ENCODE results near the gene FARP1. TPM values are rescaled to one million over a fixed set of nuclear protein-coding genes. Genes with fewer than 3 reads are reported as not detected.

The FARP1 gene
- total RNA-seq, 1 donor from 2014 or later, result 86.7 TPM

DNA sequence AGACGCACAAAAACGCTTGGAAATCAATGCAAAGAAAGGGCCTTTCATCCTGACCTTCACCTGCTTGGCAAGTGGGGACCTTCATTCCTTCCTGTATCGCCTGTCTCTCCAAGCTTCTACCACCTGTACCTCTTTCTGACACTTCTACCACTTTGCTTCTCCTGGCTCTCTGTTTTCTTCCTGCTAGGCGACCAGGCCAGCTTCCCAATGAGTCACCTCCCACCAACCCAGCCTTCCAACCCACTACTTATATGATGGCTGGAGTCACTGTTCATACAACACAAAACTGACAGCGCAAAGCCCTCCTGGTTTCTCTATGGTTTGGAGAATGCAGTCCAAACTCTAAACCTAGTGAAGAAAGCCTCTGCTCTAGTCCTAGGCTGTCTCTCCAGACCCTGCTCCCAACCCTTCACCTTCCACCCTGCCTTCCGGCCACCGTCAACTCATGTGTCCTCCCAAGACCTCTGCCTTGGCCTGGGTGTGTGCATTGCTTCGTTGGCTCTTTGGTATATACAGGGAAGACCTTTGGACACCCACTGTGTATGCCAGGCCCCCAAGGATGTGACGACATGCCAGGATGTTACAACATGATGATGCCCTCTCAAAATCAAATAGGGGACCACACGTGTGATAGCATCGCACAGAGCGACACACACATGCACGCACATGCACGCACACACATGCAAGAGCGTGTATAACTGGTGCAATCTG, 285.5 kb downstream of the FARP1 start:
- DNase-seq, result no peak

DNA sequence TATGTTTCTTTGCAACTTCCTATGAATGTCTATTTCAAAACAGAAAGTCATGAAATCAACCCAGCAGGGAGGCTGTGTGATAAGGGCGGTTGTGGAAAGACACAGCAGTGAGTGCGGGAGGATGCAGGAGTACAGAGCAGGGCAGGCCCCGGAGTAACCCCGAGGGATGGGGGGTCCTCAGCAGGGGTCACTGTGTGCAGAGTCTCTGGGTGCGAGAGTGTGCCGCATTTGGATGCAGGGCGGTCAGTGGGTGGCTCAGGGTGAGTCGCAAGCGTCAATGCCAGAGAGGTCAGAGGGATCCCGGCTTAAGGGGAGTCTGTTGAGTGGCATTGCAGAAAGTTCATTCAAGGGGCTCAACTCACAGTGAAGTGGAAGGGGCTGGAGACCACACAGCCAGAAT, 286.2 kb downstream of the FARP1 start:
- DNase-seq, result no peak

DNA sequence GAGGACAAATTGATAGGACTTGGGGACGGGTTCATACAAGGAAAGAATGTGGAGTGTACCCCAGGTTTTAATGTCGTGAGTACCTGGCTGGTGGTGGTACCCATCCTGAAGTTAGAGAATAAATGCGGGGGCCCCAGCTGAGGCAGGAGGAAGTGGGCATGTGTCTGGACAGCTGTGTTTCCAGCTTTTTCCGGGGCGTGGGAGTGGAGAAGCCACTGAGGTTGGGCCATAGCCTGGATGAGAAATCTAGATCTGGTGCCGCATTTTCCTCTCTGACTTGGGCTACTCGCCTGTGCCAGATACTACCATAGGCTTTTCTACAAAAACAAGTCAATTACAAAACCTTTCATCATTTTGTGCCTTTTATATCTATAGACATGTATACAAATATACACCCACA, 286.6 kb downstream of the FARP1 start:
- no peak for DNase-seq

- DNase-seq, result no peak
These were observed 287.3 kb downstream of the FARP1 start for GRCh38 chr13:98429977-98430736.

- DNase-seq, result no peak
These were observed 289.7 kb downstream of the FARP1 start for GRCh38 chr13:98432638-98433037.

DNA sequence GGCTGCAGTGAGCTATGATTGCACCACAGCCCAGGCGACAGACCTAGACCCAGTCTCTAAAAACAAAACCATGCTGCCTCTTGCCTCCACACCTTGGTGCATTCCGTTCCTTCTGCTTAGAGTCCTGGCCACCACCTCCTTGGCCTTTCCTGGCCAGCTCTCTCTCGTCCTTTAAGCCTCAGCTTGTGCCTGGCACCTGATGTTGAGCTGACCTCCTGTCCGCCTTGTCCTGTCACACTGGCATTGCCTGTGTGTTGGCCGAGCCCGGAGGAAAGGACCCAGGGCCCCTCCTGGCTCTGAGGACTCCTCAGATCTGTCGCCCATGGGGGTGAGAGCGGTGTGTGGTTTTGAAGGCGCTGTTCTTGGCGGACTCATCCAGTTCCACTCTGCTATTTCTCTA, 290.8 kb downstream of the FARP1 start:
- no peak for DNase-seq

- DNase-seq, result no peak
These were observed 291.2 kb downstream of the FARP1 start for GRCh38 chr13:98434060-98434459.

DNA sequence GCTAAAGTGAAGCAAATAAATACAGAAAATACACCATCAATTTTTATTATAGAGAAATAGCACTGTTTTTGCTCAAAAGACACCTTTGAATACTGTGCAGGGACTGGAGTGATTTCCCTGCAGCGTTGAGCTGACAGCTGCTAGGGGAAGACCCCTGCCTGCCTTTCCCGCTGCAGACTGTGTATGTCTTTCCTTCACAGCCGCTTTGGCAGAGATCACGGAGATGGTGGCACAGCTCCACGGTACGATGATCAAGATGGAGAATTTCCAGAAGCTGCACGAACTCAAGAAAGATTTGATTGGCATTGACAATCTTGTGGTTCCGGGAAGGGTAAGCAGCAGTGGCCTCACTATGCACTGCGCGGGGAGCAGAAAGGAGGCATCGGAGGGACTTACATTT, 292.5 kb downstream of the FARP1 start:
- DNase-seq, result no peak

DNA sequence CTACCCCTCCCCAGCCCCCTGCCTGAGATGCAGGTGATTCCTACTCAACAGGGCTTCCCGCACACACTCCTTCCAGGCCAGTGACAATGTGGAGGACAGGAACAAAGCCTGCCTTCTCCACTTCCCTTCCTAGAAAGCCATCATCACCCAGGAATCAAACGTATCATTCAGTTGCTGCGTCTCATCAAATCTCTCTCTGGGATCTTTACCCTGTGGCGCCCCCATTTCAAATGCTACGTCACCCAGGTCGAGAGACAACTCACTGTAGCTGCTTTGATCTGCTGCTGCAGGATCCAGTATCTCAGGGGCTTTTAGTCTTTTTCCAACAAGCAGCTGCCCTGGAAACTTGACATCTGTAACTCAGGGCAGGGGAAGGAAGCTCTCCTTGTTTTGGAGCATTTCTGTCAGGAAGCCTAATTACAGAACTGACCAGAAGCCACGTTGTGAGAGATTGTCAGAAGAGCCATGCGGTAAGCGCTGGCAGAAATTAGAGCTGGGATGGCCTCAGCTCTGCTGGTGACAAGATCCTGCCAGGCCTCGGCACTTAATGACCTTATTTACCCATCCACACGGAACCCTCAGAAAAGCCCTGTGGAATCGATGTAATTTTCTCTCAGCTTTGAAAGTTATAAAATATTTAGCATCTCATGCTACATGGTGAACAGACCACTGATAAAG, 293.5 kb downstream of the FARP1 start:
- no peak for DNase-seq

DNA sequence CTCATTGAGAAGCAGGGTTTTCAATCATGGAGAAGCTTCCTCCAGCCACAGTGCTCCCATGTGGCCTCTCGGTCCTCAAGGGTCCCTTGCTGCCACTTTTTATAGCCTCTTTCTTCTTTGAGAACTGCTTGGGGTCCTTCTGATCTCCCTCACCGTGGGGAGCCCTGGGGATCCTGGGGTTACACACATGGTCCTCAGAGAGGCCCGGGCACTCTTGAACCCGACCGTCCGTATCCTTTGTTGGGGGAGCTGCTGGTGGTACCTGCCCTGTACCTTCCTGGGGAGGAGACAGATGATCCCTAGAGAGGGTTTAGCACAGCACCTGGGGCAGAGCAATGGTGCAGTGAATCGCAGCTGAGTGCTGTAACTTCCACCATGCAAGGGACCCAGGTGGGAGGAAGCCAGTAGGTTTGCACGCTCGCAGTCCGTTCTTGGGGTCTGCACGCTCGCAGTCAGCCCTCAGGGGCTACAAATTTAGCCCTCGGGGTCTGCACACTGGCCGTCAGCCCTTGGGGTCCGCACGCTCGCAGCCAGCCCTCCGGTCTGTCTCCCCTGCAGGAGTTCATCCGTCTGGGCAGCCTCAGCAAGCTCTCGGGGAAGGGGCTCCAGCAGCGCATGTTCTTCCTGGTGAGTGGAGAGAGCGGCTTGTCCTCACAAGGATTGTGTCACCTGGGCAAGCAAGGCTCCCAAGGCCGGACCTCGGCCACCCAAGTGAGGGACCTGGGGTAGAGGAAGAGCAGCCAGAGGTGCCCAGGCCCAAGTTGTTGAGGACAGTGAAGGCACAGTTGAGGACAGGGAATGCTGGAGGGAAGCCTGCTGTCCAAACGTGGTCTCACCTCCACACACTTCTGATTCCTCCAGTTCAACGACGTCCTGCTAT, 295.6 kb downstream of the FARP1 start:
- no peak for DNase-seq

DNA sequence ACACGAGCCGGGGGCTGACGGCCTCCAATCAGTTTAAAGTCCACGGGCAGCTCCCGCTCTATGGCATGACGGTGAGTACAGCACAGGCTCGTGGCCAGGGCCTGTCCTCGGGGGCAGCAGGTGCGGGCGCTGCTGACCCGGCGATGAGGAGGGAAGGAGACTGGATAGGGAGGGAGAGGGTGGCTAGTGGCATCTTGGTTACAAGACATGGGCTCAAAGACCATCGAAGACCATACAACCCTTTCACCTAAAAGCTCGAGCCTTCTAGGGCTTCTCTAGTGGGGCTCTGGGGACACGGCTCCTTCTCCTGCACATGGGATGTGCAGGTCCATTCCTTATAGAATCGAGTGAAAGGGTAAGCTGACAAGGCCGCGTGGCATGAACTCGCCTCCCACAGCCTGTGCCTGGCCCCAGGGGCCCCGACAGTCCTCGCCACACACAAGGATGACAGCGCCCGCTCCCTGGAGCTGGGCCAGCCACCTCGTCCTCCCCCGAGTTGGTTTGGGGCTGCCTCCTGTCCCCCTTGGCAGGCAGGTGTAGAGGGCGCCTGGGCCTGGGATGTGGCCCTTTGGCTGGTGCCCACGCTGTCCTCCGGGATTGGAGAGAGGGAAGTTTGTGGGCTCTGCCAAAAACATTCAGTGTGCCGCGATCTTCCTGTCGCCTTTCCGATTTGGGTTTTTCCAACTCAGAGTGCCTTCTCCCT, 296.4 kb downstream of the FARP1 start:
- no peak for DNase-seq

DNA sequence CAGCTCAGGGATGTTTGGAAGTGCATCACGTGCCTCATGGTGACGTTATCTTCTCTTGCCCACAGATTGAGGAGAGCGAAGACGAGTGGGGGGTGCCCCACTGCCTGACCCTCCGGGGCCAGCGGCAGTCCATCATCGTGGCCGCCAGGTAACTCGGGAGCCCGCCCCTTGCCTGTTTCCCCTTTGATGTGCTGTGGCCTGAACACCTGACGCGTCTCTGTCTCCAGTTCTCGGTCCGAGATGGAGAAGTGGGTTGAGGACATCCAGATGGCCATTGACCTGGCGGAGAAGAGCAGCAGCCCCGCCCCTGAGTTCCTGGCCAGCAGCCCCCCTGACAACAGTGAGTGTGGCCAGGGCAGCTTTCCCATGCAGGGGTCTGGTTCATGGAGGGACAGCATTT, 297.0 kb downstream of the FARP1 start:
- no peak for DNase-seq

- no peak for DNase-seq
These were observed 297.6 kb downstream of the FARP1 start for GRCh38 chr13:98440390-98441055.

DNA sequence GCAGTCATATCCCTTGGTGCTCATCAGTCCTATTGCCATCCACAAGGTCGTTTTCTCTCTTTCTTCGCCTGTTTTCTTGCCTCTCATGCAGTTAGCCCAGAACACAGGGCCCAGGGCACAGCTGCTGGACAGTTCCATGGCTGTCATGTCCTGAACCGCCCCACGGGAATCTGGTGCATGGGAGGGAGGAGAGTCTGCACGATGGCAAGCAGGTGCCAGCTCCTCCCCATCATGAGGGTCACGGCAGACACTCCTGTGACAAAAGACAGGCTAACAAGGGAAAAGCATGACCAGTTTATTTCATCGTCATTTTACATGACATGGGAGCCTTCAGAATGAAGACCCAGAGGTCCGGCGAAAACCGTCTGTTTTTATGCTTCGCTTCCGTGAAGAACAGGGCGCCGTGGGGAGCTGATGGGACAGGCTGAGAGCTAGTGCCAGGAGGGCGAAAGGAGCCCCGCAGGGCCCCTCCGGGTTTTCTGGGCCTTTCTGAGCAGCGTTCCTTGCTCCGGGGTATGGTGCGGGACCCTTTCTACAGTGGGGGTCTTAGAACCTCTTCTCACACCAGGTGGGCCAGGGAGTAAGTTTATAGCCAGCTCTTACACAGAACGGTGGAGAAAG, 298.3 kb downstream of the FARP1 start:
- DNase-seq, result no peak

DNA sequence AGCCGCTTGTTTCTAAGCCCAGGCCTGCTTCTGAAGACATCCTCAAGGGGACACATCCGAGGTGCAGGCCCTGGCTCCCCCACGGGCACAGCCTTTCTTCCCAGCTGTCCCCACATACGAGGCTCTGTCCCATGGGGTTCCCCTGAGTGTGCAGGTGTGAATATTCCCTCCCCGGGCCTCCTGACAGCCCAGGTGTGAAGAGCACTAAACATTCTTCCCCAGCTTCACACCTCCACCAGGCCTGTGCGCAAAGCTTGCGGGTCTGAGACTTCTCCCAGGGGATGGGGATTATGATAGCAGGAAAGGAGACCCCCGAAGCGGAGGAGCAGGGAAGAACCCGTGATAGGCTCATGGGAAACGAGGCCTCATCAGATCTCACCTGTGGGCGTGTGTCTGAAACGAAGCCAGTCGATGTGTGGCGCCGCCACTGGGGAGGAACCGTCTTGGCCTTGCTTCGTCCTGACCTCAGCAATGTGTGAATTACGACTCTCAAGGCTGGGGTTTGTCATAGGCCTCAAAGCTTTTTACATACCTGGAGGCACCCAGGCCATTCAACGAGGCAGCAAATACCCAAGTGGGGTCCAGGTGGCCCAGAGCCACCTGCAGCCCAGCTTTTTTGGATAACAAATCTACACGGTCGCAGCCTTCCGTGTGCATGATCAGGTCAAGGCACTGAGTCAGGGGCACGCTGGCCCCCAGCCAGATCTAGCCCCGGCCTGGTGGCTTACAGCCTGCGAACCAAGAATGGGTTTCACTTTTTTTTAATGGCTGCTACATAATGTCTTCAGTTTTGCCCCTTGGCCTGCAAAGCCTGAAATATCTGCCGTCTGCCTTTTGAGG, 299.7 kb downstream of the FARP1 start:
- DNase-seq, result no peak

- DNase-seq, result no peak
These were observed 300.4 kb downstream of the FARP1 start for GRCh38 chr13:98443329-98443728.

- DNase-seq, result no peak
These were observed 301.0 kb downstream of the FARP1 start for GRCh38 chr13:98443800-98444325.

- DNase-seq, result no peak
These were observed 301.5 kb downstream of the FARP1 start for GRCh38 chr13:98444381-98444780.

Measured in occipital lobe (tissue), 2 donors.